ENCODE measurements around the gene B4GALT4. TPM values are rescaled to one million over a fixed set of nuclear protein-coding genes. Genes with fewer than 3 reads are reported as not detected.

The B4GALT4 gene
- total RNA-seq, 3 donors from 2014 or later, result 13.9 to 20.3 (median 14.2) TPM

DNA sequence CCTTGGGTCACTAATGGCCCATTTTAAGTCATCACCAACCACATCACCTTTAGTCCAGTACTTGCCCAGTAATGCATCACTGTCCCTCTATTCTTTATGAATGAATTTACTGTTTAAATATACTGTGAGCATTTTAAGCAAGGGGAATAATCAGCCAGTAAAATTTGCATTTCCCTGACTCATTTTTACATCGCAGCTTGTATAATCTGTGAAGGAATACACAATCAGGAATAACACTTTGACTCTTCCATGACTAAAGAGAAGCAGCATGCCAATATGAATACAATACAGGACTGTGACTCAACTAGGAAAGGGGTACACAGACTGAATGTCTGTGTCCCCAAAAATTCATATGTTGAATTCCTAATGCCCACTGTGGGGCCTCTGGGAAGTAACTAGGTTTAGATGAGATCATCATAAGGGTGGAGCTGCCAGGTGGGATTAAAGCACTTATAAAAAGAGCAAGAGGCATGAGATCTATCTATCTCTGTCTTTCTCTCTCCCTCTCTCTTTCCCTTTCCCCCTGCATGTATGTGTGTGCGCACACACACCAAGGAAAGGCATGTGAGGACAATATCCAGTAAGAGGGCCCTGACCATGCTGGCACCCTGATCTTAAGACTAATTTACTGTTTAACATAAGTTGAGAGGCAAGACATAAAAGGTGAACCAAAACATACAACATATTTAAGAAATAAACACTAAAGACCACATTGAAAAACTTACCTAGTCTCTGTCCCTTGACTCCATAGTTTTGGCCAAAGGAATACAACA lies 12.1 kb downstream of the B4GALT4 start:
- Mint-ChIP-seq H3K9me3 (no peaks in the 10 kb centered on the region), H3K27me3 (ENCODE audit: low read depth) (no peaks in the 10 kb centered on the region), H3K36me3 (ENCODE audit: insufficient read depth) (peaks cover 52% of the 10 kb centered on the region), H3K4me3 (peak overlapping the region; percentile 0), H3K4me1 (ENCODE audit: low read depth) (peaks cover 34% of the 10 kb centered on the region)
- ATAC-seq, result peak in 1 of 2 donors; percentile 53
- no peak for DNase-seq

DNA sequence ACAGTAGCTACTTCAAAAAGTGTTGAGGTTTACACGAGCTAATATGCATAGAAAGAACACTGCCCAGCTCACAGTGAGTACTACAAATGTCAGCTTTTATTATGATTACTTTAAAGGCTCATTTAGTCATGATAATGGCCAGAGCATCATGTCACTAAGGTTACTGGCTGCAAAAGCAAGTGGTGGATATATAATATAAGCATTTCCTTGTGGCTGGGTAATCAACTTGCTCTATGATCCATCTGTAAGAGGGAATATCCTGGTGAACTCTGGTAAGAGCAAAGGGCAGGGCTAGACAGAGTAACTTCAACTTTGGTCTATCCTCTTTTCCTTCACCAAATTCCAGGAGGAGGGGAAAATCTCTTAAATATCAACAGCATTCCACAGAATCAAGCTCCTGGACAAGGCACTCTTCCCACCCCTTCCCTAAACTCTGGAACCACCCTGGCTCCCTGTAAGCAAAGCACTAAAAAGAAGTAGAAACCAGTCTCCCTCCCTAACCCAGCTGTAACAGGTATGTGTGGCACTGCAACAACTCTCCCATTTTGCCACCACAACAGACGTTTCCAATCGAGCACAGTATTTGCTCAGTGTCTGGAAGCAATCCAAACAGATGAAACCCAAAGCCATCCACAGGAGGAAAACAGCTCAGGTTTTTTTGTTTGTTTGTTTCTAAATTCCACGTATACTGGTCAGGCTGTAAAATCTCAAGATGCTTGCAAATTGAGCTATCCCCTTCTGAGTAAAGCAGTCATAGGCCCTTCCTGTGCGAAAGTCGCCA lies 13.4 kb downstream of the B4GALT4 start:
- Mint-ChIP-seq H3K4me3 (no peak overlapping the region), H3K36me3 (ENCODE audit: insufficient read depth) (peaks cover 62% of the 10 kb centered on the region), H3K4me1 (ENCODE audit: low read depth) (peaks cover 34% of the 10 kb centered on the region), H3K27me3 (ENCODE audit: low read depth) (no peaks in the 10 kb centered on the region), H3K9me3 (no peaks in the 10 kb centered on the region)
- no peak for DNase-seq
- no peak for ATAC-seq

DNA sequence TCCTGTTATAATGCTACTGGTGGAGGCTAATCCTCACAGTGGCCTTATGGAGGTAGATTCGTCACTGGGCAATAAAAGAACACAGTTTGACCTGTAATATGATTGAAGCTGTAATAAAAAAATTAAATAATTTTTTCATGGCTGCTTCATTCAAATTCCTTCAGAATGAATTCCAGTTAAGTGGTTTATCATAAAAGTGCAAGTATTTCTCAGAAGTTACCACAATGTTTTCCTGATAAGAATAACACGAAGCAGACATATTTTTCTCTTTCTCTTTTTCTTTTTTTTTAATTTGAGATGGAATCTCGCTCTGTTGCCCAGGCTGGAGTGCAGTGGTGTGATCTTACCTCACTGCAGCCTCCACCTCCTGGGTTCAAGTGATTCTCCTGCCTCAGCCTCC lies 15.6 kb downstream of the B4GALT4 start:
- Mint-ChIP-seq H3K9me3 (no peaks in the 10 kb centered on the region), H3K27me3 (ENCODE audit: low read depth) (no peaks in the 10 kb centered on the region), H3K4me1 (ENCODE audit: low read depth) (peaks cover 38% of the 10 kb centered on the region), H3K36me3 (ENCODE audit: insufficient read depth) (peaks cover 59% of the 10 kb centered on the region), H3K4me3 (no peak overlapping the region)
- ATAC-seq (no peak), DNase-seq (no peak)

DNA sequence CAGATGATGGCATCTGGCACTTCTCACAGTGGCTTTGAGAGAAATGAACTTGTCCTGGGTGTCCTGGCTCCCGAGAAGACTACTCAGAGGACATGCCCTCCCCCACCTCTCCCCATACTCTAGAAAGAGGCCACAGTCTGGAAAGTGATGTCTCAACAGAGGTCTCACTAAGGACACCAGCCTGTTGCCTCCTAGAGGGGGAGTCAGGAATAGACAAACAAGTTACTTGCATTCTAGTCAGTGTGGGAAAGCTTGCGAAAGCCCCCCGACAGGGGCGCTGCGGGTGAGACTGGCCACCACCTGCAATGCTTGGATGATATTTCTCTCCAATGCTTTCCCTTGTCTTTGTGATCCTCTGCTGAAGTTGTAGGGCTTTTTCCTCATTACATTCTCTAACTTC lies 17.2 kb downstream of the B4GALT4 start:
- ATAC-seq, result no peak
- Mint-ChIP-seq H3K36me3 (ENCODE audit: insufficient read depth) (peaks cover 55% of the 10 kb centered on the region), H3K27me3 (ENCODE audit: low read depth) (no peaks in the 10 kb centered on the region)

DNA sequence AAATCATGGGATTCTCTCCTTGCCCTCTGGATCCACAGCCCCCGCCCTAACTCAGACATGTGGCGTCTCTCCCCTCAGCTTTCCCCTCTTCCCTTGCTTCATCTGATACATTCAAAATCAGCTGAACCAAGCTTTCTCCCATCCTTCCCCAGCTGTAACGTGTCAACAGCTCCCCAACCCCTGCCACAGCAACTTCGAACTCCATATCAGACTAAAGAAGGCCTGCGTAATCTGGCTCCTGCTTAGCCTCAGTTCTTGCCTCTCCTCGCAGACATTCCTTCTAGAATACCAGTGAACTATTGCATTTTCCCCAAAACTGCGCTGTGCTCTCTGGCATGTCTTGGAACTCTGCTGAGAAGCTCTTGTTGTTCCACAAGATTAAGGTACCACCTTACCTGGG lies 18.3 kb downstream of the B4GALT4 start:
- Mint-ChIP-seq H3K27me3 (ENCODE audit: low read depth) (no peaks in the 10 kb centered on the region), H3K4me1 (ENCODE audit: low read depth) (peaks cover 43% of the 10 kb centered on the region), H3K9me3 (no peaks in the 10 kb centered on the region), H3K4me3 (no peak overlapping the region), H3K36me3 (ENCODE audit: insufficient read depth) (peaks cover 47% of the 10 kb centered on the region)
- DNase-seq, result no peak
- ATAC-seq, result no peak

More for the DNA sequence above, 17.2 kb downstream of the B4GALT4 start:
- Mint-ChIP-seq H3K9me3 (no peaks in the 10 kb centered on the region), H3K4me3 (no peak overlapping the region), H3K4me1 (ENCODE audit: low read depth) (peaks cover 48% of the 10 kb centered on the region)
- no peak for DNase-seq

DNA sequence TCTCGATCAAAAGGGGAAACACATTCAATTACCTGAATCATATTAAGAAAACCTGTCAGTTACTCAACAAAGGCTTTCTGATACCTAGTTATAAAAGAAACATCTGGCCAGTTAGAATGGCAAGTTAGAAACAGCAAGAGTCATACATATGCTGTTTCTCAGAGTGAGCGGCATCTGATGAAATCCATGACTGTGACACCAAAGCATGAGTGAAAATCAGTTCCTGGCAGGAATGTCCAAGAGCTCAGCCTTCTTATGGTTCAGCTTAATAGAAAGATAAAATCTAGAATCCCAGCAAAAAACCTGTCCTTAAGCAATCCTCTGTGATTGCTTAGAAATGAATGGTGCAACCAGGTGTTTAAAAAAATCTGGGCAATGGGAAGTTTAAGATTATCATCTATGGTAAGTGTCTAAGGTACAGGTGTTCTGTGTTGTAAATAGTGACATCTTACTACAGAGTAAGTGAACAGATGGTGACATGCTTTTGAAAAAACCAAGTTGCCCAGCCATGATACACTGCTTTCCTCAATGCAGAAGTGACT lies 18.8 kb downstream of the B4GALT4 start:
- ATAC-seq (no peak), DNase-seq (no peak)
- Mint-ChIP-seq H3K36me3 (ENCODE audit: insufficient read depth) (peaks cover 49% of the 10 kb centered on the region), H3K27me3 (ENCODE audit: low read depth) (no peaks in the 10 kb centered on the region), H3K4me1 (ENCODE audit: low read depth) (peaks cover 42% of the 10 kb centered on the region), H3K4me3 (no peak overlapping the region), H3K9me3 (no peaks in the 10 kb centered on the region)

DNA sequence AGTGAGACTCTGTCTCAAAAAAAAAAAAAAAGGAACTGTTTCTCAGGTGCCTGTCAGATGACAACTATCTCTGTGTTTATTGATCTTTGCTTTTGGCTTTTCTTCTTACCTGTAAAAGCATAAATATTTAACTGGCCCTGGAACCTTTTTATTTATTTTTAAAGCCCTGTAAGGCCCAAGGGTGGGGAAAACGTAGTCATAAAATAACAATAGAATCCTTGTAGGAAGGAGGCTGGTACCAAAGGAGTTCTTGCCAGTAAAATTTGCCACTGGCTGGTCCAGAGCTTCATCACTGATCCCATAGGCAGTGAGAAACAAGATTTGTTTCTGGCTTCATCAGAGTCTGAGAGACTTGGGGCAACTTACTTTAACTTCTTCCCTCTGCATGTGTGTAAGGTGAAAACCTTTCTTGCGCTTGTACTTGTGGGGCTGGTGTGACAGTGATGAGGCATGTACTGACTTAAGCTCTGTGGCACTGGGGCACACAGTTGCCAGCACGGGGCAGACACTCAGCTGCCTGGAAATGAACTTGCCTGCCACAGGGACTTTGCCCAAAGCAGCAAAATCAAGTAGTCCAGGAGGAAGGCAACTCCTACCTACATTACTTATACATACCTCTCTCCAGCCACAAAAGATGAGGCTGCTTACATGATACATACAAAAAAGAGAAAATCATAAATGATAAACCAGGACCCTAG lies 19.6 kb downstream of the B4GALT4 start:
- Mint-ChIP-seq H3K36me3 (ENCODE audit: insufficient read depth) (peaks cover 45% of the 10 kb centered on the region), H3K4me1 (ENCODE audit: low read depth) (peaks cover 38% of the 10 kb centered on the region), H3K4me3 (no peak overlapping the region), H3K27me3 (ENCODE audit: low read depth) (no peaks in the 10 kb centered on the region), H3K9me3 (no peaks in the 10 kb centered on the region)
- no peak for DNase-seq
- no peak for ATAC-seq

DNA sequence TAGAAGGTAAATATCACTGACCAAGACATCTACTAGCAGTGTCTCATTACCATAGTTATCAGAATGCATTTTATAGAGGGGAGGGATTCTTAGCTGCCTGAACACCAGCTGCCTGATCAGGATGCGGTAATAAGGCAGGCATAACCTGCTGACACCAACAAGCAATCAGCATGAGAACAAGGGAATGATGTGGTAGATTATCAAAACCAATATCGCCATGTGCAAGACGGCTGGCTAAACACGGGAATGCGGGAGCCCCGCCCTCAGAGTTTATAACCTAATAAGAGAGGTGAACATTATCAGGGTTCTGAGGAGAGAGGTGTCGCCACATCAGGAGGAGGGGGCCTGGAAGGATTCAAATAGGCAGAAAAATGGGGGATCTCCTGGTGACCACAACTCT lies 20.5 kb downstream of the B4GALT4 start:
- no peak overlapping the region for H3K4me3 Mint-ChIP-seq
- no peaks in the 10 kb centered on the region for H3K27me3 Mint-ChIP-seq (ENCODE audit: low read depth)
- no peaks in the 10 kb centered on the region for H3K9me3 Mint-ChIP-seq
- DNase-seq (no peak), ATAC-seq (no peak)
- peaks cover 37% of the 10 kb centered on the region for H3K4me1 Mint-ChIP-seq (ENCODE audit: low read depth)
- peaks cover 52% of the 10 kb centered on the region for H3K36me3 Mint-ChIP-seq (ENCODE audit: insufficient read depth)

DNA sequence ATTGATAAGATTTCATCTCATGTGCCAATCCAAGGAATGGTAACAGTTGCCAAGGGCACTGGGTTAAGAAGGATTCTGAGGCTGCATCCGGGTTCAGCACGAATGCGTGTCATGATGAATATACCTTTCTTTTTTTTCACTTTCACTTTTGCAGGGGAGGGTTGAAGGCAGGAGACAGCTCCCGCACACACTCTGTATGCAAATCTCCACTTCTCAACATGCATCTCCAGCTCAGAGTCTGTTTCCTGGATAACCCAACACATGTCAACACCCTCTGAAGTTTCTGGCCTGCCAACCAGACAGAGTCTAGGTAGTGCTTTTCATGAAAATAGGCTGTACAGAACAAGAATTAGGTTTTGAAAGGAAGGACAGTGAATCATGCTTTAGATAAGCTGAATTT lies 21.6 kb downstream of the B4GALT4 start:
- Mint-ChIP-seq H3K27me3 (ENCODE audit: low read depth) (no peaks in the 10 kb centered on the region), H3K9me3 (no peaks in the 10 kb centered on the region), H3K4me1 (ENCODE audit: low read depth) (peaks cover 37% of the 10 kb centered on the region), H3K36me3 (ENCODE audit: insufficient read depth) (peaks cover 55% of the 10 kb centered on the region), H3K4me3 (no peak overlapping the region)
- DNase-seq, result no peak
- peak; percentile 86 to 88 for ATAC-seq

DNA sequence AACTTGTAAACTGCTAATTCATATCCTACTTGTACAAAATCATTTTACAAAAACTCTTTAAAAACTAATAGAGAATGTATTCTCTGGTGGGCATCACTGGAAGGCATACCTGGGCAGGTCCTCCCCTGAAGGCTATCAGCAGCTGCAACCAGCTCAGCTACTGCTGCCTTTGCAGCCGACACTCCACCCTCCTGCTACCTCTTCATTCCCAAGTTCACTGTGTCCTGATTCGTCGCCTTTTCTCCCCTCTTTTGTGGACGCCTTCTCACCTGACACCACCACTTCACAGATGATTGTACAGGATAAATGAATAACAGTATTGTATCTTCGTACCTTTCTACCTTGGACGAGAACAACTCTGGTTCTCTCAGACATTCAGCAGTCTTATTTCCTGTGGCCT lies 28.9 kb downstream of the B4GALT4 start:
- DNase-seq, result no peak
- ATAC-seq, result no peak
- Mint-ChIP-seq H3K9me3 (no peaks in the 10 kb centered on the region), H3K4me1 (ENCODE audit: low read depth) (peaks cover 29% of the 10 kb centered on the region), H3K27me3 (ENCODE audit: low read depth) (no peaks in the 10 kb centered on the region), H3K36me3 (ENCODE audit: insufficient read depth) (peaks cover 56% of the 10 kb centered on the region), H3K4me3 (no peak overlapping the region)

DNA sequence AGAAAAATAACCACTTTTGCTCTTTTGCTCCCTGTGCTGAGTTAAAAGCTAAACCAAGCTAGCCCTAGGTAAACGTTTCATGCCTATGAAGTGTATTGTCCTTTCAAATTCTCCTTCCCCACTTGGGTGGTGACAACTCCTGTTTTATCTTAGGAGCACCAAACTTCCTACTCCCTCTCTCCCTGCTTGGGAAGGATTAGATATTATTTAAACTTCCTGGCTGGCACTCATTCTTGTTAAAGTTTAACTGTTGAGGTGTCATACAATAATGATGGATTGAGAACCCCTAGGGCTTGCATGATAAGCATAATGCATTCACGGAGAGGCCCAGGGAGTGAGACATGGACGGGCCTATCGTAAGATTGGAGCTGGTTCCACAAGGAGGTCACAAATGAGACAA lies 29.5 kb downstream of the B4GALT4 start:
- no peak for ATAC-seq
- Mint-ChIP-seq H3K9me3 (no peaks in the 10 kb centered on the region), H3K27me3 (ENCODE audit: low read depth) (no peaks in the 10 kb centered on the region), H3K36me3 (ENCODE audit: insufficient read depth) (peaks cover 55% of the 10 kb centered on the region), H3K4me1 (ENCODE audit: low read depth) (peaks cover 34% of the 10 kb centered on the region), H3K4me3 (no peak overlapping the region)
- no peak for DNase-seq

DNA sequence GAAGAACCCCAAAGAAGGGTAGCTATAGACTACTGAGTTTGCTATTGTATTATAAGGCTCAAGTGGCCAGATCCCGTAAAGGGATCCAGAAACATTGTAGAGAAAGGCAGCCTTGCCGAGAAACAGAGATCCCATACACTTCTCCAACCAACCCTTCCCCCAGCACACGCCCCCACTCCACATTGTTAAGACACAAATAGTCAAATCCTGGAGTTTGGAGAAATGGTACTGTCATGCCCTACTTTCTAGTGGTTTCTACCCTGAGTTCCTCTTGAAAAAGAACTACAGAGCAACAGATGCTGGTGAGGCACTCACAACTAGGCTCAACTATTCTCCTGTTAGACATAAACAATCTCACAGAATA lies 33.2 kb downstream of the B4GALT4 start:
- Mint-ChIP-seq H3K4me3 (no peak overlapping the region), H3K4me1 (ENCODE audit: low read depth) (peaks cover 52% of the 10 kb centered on the region), H3K27me3 (ENCODE audit: low read depth) (no peaks in the 10 kb centered on the region), H3K9me3 (no peaks in the 10 kb centered on the region), H3K36me3 (ENCODE audit: insufficient read depth) (peaks cover 31% of the 10 kb centered on the region)
- DNase-seq (no peak), ATAC-seq (no peak)

DNA sequence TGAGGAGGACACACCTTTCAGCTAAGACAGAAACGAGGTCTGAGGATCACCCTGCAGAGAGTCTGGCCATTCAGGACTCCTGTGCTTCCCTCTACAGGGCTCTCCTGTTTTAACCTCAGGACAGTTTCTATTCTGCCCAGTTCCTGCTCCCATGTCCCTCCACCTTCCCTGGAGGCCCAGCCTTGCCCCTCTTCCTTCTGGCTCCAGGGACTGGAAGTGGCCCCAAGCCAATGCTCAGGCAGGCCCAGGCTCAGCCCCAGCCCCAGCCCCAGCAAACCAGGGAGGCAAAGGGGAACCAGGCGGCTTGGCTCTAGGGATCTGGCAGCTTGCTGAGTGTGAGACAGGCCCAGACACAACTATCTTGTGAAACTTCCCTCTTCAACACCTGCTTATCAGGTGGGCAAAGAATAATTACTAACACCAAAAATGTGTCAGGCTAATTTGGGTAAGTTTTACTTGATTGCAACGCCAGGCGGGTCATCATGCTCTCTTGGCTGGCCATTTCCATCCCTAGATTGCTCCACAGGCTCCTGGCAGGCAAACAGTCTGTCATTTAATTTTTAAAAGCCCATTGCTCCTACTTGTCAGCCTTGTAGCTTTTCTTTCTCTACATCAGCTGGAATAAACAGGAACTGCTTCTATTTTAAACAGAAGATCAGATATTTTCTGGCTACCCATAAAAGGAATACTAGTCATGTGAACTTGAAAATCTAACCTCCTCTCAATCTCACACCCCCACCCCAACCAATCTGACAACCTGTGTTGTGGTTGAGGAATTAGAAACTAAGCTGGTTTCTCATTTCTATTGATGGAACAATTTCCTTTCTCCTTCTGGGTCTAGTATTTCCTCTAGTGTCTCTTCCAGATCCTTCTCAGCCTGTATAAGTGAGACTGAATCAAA lies 33.8 kb downstream of the B4GALT4 start:
- DNase-seq (no peak), ATAC-seq (peak in 1 of 2 donors; percentile 27)
- Mint-ChIP-seq H3K4me3 (peak overlapping the region; percentile 7), H3K4me1 (ENCODE audit: low read depth) (peaks cover 52% of the 10 kb centered on the region), H3K36me3 (ENCODE audit: insufficient read depth) (peaks cover 26% of the 10 kb centered on the region), H3K27me3 (ENCODE audit: low read depth) (no peaks in the 10 kb centered on the region), H3K9me3 (no peaks in the 10 kb centered on the region)

Data from activated T-cell treated with anti-CD3 and anti-CD28 coated beads, Interleukin-2, amount 50 U/mL, for 4 hours (primary cell).